Bronchus fibroblast of lung (primary cell): ENCODE measurements around the gene CRYL1. TPM values are rescaled to one million over a fixed set of nuclear protein-coding genes. Genes with fewer than 3 reads are reported as not detected.

Experiments used
- total RNA-seq: library from RNA; depleted of rRNA; stranded (reverse); fragments of >200 nt; gene quantifications from 2 replicates; pipeline ENCODE4 v1.2.3, GENCODE V29; 2015

Gene CRYL1
- total RNA-seq = 10.4 and 15.3 TPM in 2 replicates

DNA sequence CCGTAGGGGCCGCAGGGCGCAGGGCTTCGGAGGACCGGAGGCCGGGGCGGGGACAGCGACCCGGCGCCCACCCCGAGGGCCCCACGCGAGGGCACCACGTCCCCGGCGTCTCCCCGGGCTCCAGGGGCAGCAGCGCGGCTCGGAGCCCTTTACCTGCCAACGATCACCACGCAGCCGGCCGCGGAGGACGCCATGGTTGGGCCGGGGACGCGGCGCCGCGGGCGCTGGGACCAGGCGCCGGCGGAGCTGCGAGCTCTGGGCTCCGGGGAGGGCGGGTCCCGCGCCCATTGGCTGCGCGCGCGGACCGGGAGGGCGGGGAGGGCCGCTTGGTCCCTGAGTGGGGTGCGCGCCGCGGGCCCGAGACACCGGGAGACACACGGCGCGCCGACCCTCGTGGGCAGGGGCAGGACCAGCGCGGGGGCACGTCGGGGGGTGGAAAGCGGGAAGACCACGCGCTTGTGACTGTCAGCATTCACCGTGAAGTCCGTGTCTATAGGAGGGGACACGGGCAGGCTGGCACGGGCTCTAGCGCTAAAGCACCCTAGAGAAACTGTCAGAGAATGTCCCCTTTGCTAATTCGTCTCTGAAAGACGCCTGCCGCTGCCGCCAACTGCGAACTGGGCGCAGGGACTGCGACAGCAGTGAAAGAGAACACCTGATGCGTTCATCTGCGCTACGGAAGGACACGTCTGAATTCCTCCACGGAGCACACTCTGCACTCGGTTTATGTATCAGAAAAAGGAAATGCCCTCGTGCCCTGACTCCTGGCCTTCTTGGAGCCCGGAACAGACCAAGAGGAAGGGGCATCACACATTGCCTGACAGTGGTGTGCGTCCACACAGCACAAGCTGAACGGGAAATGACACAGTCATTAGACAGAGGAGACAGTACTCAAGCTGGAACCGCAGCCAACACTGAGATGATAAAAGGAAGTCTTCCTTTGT lies at the start of gene CRYL1:
Gene CRYL1 (minus strand): TSS at position 257 of the 944 bp plus-strand sequence. CDS start 63 bp downstream, at position 194.

DNA sequence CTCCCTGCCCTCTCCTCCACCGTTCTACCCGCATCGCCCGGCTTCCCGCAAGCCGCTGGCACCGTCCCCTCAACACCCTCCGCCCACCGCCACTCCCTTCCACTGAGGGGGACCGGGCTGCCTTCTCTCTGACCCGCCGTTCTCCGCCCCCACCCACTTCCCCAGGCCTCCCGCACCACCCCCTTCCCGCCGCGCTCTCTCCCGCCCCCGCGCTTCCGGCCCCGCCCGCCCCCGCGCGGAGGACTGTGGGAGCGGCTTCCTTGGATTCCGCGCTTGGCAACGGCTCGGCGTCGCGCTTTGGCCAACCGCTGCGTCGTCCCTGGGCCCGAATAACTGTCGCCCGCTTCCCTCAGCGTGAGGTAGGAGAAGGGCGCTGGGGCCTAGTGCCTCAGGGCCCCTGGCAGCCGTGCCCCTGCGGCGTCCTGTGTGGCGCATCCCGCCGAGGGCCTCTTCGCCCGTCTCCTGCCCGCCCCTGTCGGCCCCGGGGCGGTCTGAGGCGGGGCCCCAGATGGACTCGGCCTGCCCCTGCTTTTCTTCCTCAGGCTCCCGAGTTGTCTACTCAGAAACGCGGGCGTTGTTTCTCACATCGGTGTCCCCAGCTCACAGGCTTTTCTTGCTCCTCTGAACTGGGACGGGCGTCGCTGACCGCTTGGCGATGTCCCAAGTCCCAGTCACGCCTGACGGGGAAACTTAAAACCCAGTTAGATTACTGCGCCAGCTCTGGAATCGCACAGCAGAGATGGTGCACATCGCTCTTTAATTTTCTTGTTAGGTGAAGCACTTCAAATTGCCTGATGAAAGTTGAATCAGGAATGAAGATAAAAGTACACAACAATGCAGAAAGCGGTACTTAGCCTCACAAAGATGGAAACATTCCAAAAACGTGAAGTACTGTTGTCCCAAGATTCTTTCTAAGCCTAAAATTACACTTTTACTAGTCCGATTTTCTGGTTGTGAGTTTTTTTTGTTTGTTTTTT lies 41.5 kb upstream of the CRYL1 start, which contains the start of gene IFT88:
Gene IFT88 (plus strand): TSS at position 260 of the 977 bp plus-strand sequence. CDS start 7,229 bp downstream, outside the sequence.

Other genes starting within 250 kb of the CRYL1 start
- 7.4 and 10.1 TPM in 2 replicates for gene IFT88, start 41.3 kb upstream of the CRYL1 start, total RNA-seq
- gene IL17D, start 177.8 kb upstream of the CRYL1 start, total RNA-seq = 0.89 and 1.0 TPM in 2 replicates
- 7.2 and 11.3 TPM in 2 replicates for gene EEF1AKMT1, start 248.1 kb upstream of the CRYL1 start, total RNA-seq